ENCODE data around the gene KRT40.

DNA sequence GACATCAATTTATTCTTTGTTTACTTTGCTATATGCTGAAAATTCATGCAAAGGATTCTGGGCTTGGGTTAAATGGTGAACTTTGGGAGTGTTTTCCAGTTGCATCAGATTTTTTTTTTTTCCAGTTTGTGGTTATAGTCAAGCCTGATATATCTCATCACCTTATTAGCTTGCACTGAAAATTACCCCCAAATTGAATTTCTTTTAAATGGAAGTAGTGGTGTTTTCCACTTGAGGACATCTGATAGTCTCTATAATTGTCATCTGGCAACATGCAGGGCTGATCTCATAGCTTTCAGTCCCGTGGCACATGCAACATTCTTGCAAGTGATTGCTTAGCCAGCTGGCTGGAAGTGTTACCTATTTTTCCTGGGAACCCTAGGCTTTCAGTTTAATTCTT is 29.5 kb upstream of the KRT40 start:
- TF ChIP-seq, protein P1, sequence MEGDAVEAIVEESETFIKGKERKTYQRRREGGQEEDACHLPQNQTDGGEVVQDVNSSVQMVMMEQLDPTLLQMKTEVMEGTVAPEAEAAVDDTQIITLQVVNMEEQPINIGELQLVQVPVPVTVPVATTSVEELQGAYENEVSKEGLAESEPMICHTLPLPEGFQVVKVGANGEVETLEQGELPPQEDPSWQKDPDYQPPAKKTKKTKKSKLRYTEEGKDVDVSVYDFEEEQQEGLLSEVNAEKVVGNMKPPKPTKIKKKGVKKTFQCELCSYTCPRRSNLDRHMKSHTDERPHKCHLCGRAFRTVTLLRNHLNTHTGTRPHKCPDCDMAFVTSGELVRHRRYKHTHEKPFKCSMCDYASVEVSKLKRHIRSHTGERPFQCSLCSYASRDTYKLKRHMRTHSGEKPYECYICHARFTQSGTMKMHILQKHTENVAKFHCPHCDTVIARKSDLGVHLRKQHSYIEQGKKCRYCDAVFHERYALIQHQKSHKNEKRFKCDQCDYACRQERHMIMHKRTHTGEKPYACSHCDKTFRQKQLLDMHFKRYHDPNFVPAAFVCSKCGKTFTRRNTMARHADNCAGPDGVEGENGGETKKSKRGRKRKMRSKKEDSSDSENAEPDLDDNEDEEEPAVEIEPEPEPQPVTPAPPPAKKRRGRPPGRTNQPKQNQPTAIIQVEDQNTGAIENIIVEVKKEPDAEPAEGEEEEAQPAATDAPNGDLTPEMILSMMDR (conservative IDR thresholded peaks at IDR 0.05; ENCODE audit: low read depth, low read length) = no peak
- TF ChIP-seq POLR2A (IDR thresholded peaks at IDR 0.05; ENCODE audit: low read depth, low read length) = no peak
- TF ChIP-seq MXI1 (IDR thresholded peaks at IDR 0.05; ENCODE audit: borderline replicate concordance, low read depth, low read length) = no peak
- no peak for TF ChIP-seq SMC3 (IDR thresholded peaks at IDR 0.05; ENCODE audit: low read depth, low read length)
- no peak for TF ChIP-seq FOS (IDR thresholded peaks at IDR 0.05; ENCODE audit: low read depth, low read length)
- no peak for TF ChIP-seq MAFK (IDR thresholded peaks at IDR 0.05; ENCODE audit: low read depth, low read length)
- TF ChIP-seq RFX5 (IDR thresholded peaks at IDR 0.05; ENCODE audit: low read depth, low read length) = no peak
- no peak for TF ChIP-seq CHD1 (IDR thresholded peaks at IDR 0.05; ENCODE audit: low read depth, low read length)
- TF ChIP-seq RAD21 (IDR thresholded peaks at IDR 0.05; ENCODE audit: low read length) = no peak
- no peak for TF ChIP-seq NFE2L2 (IDR thresholded peaks at IDR 0.05; ENCODE audit: low read depth, low read length)
- no peak for TF ChIP-seq ELK1 (IDR thresholded peaks at IDR 0.05; ENCODE audit: borderline replicate concordance, low read depth, low read length)
- no peak for TF ChIP-seq CEBPB (IDR thresholded peaks at IDR 0.05; ENCODE audit: low read depth, low read length)
- peak; percentile 36; the same call in 1 of the 2 replicates for TF ChIP-seq BHLHE40 (IDR thresholded peaks at IDR 0.05; ENCODE audit: low read depth, low read length)
- TF ChIP-seq, protein P2, sequence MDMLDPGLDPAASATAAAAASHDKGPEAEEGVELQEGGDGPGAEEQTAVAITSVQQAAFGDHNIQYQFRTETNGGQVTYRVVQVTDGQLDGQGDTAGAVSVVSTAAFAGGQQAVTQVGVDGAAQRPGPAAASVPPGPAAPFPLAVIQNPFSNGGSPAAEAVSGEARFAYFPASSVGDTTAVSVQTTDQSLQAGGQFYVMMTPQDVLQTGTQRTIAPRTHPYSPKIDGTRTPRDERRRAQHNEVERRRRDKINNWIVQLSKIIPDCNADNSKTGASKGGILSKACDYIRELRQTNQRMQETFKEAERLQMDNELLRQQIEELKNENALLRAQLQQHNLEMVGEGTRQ (IDR thresholded peaks at IDR 0.05; ENCODE audit: low read depth, low read length) = no peak

Data from IMR-90 (cell line).